Measurements from ENCODE around the gene VPS41. TPM values are rescaled to one million over a fixed set of nuclear protein-coding genes. Genes with fewer than 3 reads are reported as not detected.

VPS41 gene
- total and polyA plus RNA-seq, 10 of the 15 experiments (the other 5 are each of a cell fraction or from before 2014, with no cell fraction given) = 15.3 to 63.2 (median 47.0) TPM

- TF ChIP-seq JUNB (IDR thresholded peaks at IDR 0.05) = peak; percentile 59; the same call in 1 of the 2 replicates
Observed at GRCh38 chr7:38905056-38905759, 3.8 kb downstream of the VPS41 start (continued).

- intact Hi-C loops (cut with micrococcal nuclease; ENCODE audit: unreplicated experiment) = no loop called here
- no peaks in the 10 kb centered on the region for H4K20me1 ChIP-seq (ENCODE audit: control insufficient read depth, insufficient read depth)
- peaks cover 44% of the 10 kb centered on the region for H3K79me2 ChIP-seq (ENCODE audit: control insufficient read depth, insufficient read depth, low read length)
- FAIRE-seq (no peak), DNase-seq (ENCODE audit: low read depth, low spot score) (no peak), ATAC-seq (no peak)
- peaks cover 22% of the 10 kb centered on the region for H3K4me1 ChIP-seq (ENCODE audit: control insufficient read depth, insufficient read depth, low read length)
- no peak overlapping the region for H3K9ac ChIP-seq (ENCODE audit: control insufficient read depth, insufficient read depth, low read length)
- SMC1A ChIA-PET (ENCODE audit: uncharacterized antibody, unreplicated experiment) = interaction anchor here (1.2 to 1.7 kb wide), 3 partner anchors 31 to 158 kb away, joined by 3 to 4 read pairs (median 4); no protein-coding TSS in a partner anchor
- POLR2A ChIA-PET = interaction anchor here (0.6 kb wide), 1 partner anchor 48 kb away, joined by 3 read pairs; no protein-coding TSS in a partner anchor
- no peak for TF ChIP-seq RELA (IDR thresholded peaks at IDR 0.05; ENCODE audit: borderline replicate concordance, partially characterized antibody)
- TF ChIP-seq SREBF1 (IDR thresholded peaks at IDR 0.05; ENCODE audit: low read length) = no peak
- no peak for TF ChIP-seq SP1 (IDR thresholded peaks at IDR 0.05; ENCODE audit: low read depth, low read length)
- no peak for TF ChIP-seq IKZF2 (IDR thresholded peaks at IDR 0.05)
- TF ChIP-seq TARDBP (IDR thresholded peaks at IDR 0.05; ENCODE audit: borderline replicate concordance) = no peak
- no peak for TF ChIP-seq NKRF (conservative IDR thresholded peaks at IDR 0.05)
- no peak for TF ChIP-seq ZNF592 (IDR thresholded peaks at IDR 0.05)
- TF ChIP-seq PBX3 (IDR thresholded peaks at IDR 0.05; ENCODE audit: insufficient replicate concordance, low read depth, low read length) = no peak
- no peak for TF ChIP-seq TCF3 (IDR thresholded peaks at IDR 0.05; ENCODE audit: borderline replicate concordance, insufficient read depth, low read depth, low read length)
- CTCF ChIA-PET = interaction anchor here (1.1 to 1.3 kb wide), 3 partner anchors 77 to 466 kb away, joined by 3 to 5 read pairs (median 3); no protein-coding TSS in a partner anchor
- no peaks in the 10 kb centered on the region for H3K9me3 ChIP-seq (replicated peaks; ENCODE audit: control insufficient read depth, insufficient read depth, low read length)
- H3K36me3 ChIP-seq (ENCODE audit: control insufficient read depth in 2 of 2, insufficient read depth in 2 of 2, low read length in 1 of 2) = no peaks in the 10 kb centered on the region
- in situ Hi-C loops (cut with MboI) = no loop called here
- no peak overlapping the region for H3K27ac ChIP-seq (ENCODE audit: control insufficient read depth, insufficient read depth)
- BruUV-seq (replicated peaks) = no TSS peak
- no peak overlapping the region for H2AFZ ChIP-seq (ENCODE audit: control insufficient read depth, low read depth, low read length)
- no peak overlapping the region for H3K4me3 ChIP-seq
- RAD21 ChIA-PET (ENCODE audit: unreplicated experiment) = interaction anchor here (1.1 kb wide), 1 partner anchor 75 kb away, joined by 4 read pairs; no protein-coding TSS in a partner anchor
- no peaks in the 10 kb centered on the region for H3K27me3 ChIP-seq (replicated peaks in 1 of 2; ENCODE audit: control insufficient read depth in 2 of 2, insufficient read depth in 2 of 2, low read length in 1 of 2)
- H3K4me2 ChIP-seq (ENCODE audit: control insufficient read depth, insufficient read depth) = no peak overlapping the region; the same call in 1 of the 2 replicates
Observed at GRCh38 chr7:38903057-38903456, 5.9 kb downstream of the VPS41 start.
